Karpas-422 (cell line): ENCODE results near the gene ZFAND2B. TPM values are rescaled to one million over a fixed set of nuclear protein-coding genes. Genes with fewer than 3 reads are reported as not detected.

Experiments used
- DNase-seq: peaks from one replicate; pipeline ENCODE4 v3.0.0-alpha.2; 2015
- H2AFZ ChIP-seq: fragments of 200-600 bp; sonication (generic); 2 replicates; pipeline ENCODE4 v1.6.1; 2014; ENCODE audit warnings: antibody characterized with exemption, low read length, mixed read lengths
- H3K27ac ChIP-seq: fragments of 200-600 bp; sonication (generic); 2 replicates; pipeline ENCODE4 v1.5.1; 2014; ENCODE audit warnings: mild to moderate bottlenecking, low read length, moderate library complexity
- H3K27me3 ChIP-seq: fragments of 200-600 bp; sonication (generic); 2 replicates; pipeline ENCODE4 v1.6.1; 2014; ENCODE audit warnings: low read length, mixed read lengths
- H3K36me3 ChIP-seq: fragments of 200-600 bp; sonication (generic); 2 replicates; pipeline ENCODE4 v1.6.1; 2014; ENCODE audit warnings: low read length, mixed read lengths; ENCODE audit not compliant: insufficient read depth
- H3K4me1 ChIP-seq: fragments of 200-600 bp; sonication (generic); 2 replicates; pipeline ENCODE4 v1.6.1; 2014; ENCODE audit warnings: mild to moderate bottlenecking, low read length, mixed read lengths
- H3K4me2 ChIP-seq: fragments of 200-600 bp; sonication (generic); 2 replicates; pipeline ENCODE4 v1.6.1; 2014; ENCODE audit warnings: low read length, low read depth, mild to moderate bottlenecking; ENCODE audit not compliant: poor library complexity, severe bottlenecking
- H3K4me3 ChIP-seq: fragments of 200-600 bp; sonication (generic); 2 replicates; pipeline ENCODE4 v1.5.1; 2014; ENCODE audit warnings: mild to moderate bottlenecking, antibody characterized with exemption, low read length, mixed read lengths
- H3K79me2 ChIP-seq: fragments of 200-600 bp; sonication (generic); 2 replicates; pipeline ENCODE4 v1.6.1; 2014; ENCODE audit warnings: mild to moderate bottlenecking, low read length, mixed read lengths
- H3K9ac ChIP-seq: fragments of 200-600 bp; sonication (generic); 2 replicates; pipeline ENCODE4 v1.6.0; 2014; ENCODE audit warnings: low read length
- H3K9me2 ChIP-seq: fragments of 200-600 bp; sonication (generic), shearing (Covaris generic); replicated peaks from 2 replicates; pipeline ENCODE4 v1.6.0; 2014; ENCODE audit warnings: mild to moderate bottlenecking, low read length, moderate library complexity; ENCODE audit not compliant: insufficient read depth
- H3K9me3 ChIP-seq: fragments of 300-700, 200-600 bp; sonication (generic); 2 replicates; pipeline ENCODE4 v1.6.1; 2014; ENCODE audit warnings: low read length, mixed read lengths
- H4K20me1 ChIP-seq: fragments of 200-600 bp; sonication (generic); 2 replicates; pipeline ENCODE4 v1.6.1; 2014; ENCODE audit warnings: mild to moderate bottlenecking, antibody characterized with exemption, low read length, low read depth; ENCODE audit not compliant: insufficient read depth
- total RNA-seq: library from RNA; depleted of rRNA; stranded (reverse); fragments of >200 nt; shearing (Covaris generic); gene quantifications from 2 replicates; pipeline ENCODE4 v1.2.3, GENCODE V29; 2014; ENCODE audit warnings: low replicate concordance

The ZFAND2B gene
- total RNA-seq, 1 experiment from 2014 or later: 28.0 TPM

DNA sequence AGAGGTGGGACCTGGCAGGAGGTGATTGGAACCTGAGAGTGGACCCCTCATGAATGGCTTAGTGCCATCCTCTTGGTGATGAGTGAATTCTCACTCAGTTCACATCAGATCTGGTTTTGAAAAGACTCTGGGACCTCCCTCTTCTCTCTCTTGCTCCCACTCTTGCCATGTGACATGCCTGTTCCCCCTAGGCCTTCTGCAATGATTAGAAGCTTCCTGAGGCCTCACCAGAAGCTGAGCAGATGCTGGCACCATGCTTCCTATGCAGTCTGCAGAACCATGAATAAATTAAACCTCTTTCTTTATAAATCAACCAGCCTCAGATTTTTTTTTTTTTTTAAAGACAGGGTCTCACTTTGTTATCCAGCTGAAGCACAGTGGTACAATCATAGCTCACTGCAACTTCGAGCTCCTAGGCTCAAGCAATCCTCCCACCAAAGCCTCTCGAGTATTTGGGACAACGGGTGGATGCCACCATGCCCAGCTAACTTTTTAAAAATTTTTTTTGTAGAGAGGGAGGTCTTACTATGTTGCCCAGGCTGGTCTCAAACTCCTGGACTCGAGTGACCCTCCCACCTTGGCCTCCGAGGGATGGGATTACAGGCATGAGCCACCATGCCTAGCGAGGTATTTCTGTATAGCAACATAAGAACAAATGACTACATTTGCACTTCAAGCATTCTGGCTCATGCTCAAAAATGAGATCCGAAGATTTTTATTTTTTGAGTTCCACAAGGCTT, 2.0 kb upstream of the ZFAND2B start:
- H3K9ac ChIP-seq: no peak overlapping the region
- no peaks in the 10 kb centered on the region for H3K79me2 ChIP-seq
- peaks cover 16% of the 10 kb centered on the region for H3K4me1 ChIP-seq
- no peak overlapping the region for H2AFZ ChIP-seq
- H4K20me1 ChIP-seq: no peaks in the 10 kb centered on the region
- no peaks in the 10 kb centered on the region for H3K9me2 ChIP-seq
- H3K27me3 ChIP-seq: no peaks in the 10 kb centered on the region
- H3K4me2 ChIP-seq: no peak overlapping the region
- H3K27ac ChIP-seq: no peak overlapping the region
- DNase-seq: peak; percentile 44
- H3K4me3 ChIP-seq: no peak overlapping the region
- peaks cover 6% of the 10 kb centered on the region for H3K9me3 ChIP-seq
- peaks cover 9% of the 10 kb centered on the region for H3K36me3 ChIP-seq

DNA sequence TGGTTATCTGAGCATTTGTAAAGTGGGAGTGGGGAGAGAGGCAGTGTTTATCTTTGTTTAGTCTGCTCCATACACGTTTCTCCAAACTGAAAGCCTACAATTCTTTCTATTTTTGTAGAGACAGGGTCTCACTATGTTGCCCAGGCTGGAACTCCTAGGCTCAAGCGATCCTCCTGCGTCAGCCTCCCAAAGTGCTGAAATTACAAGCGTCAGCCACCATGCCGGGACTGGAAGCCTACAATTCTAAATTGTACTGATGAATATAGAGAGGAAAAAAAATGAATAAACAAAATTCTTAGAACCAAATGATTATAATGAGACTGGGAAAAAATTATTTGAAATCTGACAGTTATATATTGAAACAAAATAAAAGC, 1.4 kb upstream of the ZFAND2B start:
- no peaks in the 10 kb centered on the region for H3K27me3 ChIP-seq
- no peak overlapping the region for H3K27ac ChIP-seq
- no peak overlapping the region for H2AFZ ChIP-seq
- no peaks in the 10 kb centered on the region for H4K20me1 ChIP-seq
- no peaks in the 10 kb centered on the region for H3K9me2 ChIP-seq
- H3K4me2 ChIP-seq: no peak overlapping the region
- no peak overlapping the region for H3K4me3 ChIP-seq
- peaks cover 6% of the 10 kb centered on the region for H3K9me3 ChIP-seq
- peak; percentile 30 for DNase-seq
- peaks cover 9% of the 10 kb centered on the region for H3K36me3 ChIP-seq
- H3K4me1 ChIP-seq: peaks cover 16% of the 10 kb centered on the region
- H3K9ac ChIP-seq: no peak overlapping the region
- no peaks in the 10 kb centered on the region for H3K79me2 ChIP-seq

DNA sequence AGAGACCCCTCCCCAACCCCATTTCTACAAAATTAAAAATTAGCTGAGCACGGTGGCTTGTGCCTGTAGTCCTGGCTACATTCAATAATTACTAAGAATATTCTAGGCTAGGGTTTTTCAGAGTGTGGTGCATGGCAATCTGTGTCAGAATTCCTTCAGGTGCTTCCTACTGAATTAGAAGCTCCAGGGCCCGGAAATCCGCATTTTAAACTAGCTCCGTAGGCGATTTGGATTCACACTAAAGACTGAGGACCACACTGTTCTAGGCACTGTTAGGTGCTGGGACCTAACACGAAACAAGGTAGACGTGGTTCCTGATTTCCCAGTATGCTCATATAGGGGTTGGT, 628 bp upstream of the ZFAND2B start:
- Histone ChIP-seq H3K4me3 (peak overlapping the region; percentile 76), H3K4me2 (peak overlapping the region; percentile 85), H2AFZ (peak overlapping the region; percentile 80)

DNA sequence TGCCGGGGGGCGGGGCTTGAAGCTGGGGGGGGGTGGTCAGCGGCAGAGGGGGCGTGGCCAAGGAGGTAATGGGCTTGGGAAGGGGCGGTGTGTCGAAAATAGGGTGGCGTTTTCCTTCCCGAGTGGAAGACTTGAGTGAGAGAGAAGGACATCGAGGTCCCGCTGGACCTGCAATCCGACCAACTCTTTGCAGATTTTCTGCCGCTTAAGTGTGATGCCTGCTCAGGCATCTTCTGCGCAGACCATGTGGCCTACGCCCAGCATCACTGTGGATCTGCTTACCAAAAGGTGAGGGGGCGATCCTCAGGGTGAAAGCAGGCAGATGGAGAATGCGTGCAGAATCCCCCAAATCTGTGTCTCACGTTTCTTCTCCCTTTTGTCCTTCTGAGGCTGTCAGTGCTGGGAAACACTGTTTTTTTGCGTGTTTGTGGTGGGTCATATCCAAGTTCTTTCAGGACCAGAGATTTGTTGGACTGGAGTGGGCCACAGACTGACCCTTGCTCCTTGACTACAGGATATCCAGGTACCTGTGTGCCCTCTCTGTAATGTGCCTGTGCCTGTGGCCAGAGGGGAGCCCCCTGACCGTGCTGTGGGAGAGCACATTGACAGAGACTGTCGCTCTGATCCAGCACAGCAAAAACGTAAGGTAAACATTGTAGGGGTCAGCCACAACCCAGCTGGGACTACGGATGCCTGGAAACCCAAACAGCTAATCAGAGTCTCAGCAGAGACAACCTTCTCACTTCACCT, 727 bp downstream of the ZFAND2B start:
- Histone ChIP-seq H3K9ac (peak overlapping the region; percentile 86), H3K9me3 (peaks cover 6% of the 10 kb centered on the region), H3K36me3 (peaks cover 9% of the 10 kb centered on the region), H3K79me2 (no peaks in the 10 kb centered on the region), H3K4me2 (peak overlapping the region; percentile 85), H4K20me1 (no peaks in the 10 kb centered on the region), H3K27me3 (no peaks in the 10 kb centered on the region), H3K9me2 (no peaks in the 10 kb centered on the region), H3K4me1 (peaks cover 16% of the 10 kb centered on the region), H2AFZ (no peak overlapping the region), H3K4me3 (peak overlapping the region; percentile 76), H3K27ac (peak overlapping the region; percentile 68; the same call in 1 of the 2 replicates)
- peak; percentile 41 for DNase-seq

More for the DNA sequence above, 628 bp upstream of the ZFAND2B start:
- peaks cover 6% of the 10 kb centered on the region for H3K9me3 ChIP-seq
- no peaks in the 10 kb centered on the region for H4K20me1 ChIP-seq
- DNase-seq: no peak
- no peaks in the 10 kb centered on the region for H3K9me2 ChIP-seq
- peaks cover 16% of the 10 kb centered on the region for H3K4me1 ChIP-seq
- peaks cover 9% of the 10 kb centered on the region for H3K36me3 ChIP-seq
- H3K27ac ChIP-seq: peak overlapping the region; percentile 68
- no peaks in the 10 kb centered on the region for H3K79me2 ChIP-seq
- H3K27me3 ChIP-seq: no peaks in the 10 kb centered on the region
- peak overlapping the region; percentile 86 for H3K9ac ChIP-seq

DNA sequence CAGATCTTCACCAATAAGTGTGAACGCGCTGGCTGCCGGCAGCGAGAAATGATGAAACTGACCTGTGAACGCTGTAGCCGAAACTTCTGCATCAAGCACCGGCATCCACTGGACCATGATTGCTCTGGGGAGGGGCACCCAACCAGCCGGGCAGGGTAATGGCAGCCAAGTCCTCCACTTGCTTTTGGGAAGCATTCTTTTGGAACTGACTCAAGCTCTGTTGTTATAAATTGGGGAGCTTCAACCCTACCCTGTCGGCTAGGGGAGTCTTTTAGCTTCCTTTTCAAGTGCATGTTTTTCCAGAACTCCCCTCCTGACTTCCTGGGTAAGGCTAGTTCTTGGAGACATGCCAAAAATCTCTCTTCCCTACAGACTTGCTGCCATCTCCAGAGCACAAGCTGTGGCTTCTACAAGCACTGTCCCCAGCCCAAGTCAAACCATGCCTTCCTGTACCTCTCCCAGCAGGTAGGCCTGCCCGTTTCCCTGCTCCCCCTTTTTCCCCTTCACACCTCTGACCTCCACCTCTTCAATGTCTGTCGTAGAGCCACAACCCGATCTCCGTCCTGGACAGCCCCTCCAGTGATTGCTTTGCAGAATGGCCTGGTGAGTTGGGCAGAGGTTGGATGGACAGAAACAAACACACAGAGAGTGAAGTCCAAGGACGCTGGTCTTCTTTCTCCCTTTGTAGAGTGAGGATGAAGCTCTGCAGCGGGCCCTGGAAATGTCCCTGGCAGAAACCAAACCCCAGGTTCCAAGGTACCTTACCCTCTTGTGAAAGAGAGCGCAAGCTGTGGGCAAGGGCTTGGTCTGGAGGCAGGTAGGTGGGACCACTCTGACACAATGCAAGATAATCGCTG, 1.5 kb downstream of the ZFAND2B start:
- Histone ChIP-seq H4K20me1 (no peaks in the 10 kb centered on the region), H3K79me2 (no peaks in the 10 kb centered on the region), H3K4me2 (peak overlapping the region; percentile 85), H3K27me3 (no peaks in the 10 kb centered on the region), H3K9ac (peak overlapping the region; percentile 86), H3K9me2 (no peaks in the 10 kb centered on the region), H3K36me3 (peaks cover 13% of the 10 kb centered on the region), H2AFZ (no peak overlapping the region), H3K9me3 (peaks cover 6% of the 10 kb centered on the region), H3K4me1 (peaks cover 16% of the 10 kb centered on the region), H3K4me3 (peak overlapping the region; percentile 76; the same call in 1 of the 2 replicates), H3K27ac (no peak overlapping the region)
- DNase-seq: peak; percentile 37

DNA sequence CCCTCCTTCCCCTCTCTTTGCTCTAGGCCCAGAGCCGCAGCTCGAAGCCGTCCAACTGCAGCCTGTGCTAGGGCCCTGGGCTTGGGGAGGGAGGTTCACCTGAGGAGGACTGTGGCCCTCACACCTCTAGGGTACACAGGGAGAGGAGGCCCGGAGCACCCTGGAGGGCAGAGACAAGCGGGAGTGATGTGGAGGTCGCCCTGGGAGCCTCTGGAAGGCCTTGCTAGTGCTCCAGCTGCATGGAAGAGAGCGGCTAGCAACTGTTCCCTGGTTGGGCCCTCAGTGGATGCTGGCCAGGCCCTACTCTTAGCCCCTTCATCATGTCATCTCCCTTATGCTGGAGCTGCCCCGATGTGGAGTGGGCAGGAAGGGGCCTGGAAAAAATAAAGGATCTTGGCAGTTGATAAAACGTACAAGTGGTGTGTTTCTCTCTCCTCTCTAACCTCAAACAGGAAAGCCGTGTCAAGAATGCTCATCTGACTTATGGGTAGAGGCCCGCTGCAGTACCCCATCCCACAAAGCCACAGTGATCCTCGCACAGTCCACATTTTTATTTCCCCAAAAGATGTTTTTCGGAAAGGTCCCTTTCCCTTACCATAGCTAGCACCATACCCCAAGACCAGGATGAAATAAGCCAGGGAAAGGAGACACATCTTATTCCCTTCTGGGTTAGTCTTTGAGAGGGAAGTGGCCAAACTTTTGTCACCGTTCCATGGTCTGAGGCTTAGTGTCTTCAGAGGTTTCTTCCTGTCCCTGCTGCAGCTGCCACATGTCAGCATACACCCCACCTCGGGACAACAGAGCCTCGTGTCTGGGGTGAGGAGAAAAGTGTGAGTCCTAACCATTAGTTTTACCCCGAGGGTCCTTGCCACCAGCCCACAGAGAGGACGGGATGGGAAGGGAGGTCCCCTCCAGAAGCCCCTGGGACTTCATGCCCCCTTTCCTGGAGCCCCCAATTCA, 2.9 kb downstream of the ZFAND2B start:
- H3K9ac ChIP-seq: no peak overlapping the region
- H4K20me1 ChIP-seq: no peaks in the 10 kb centered on the region
- no peaks in the 10 kb centered on the region for H3K9me2 ChIP-seq
- H3K27me3 ChIP-seq: no peaks in the 10 kb centered on the region
- peak; percentile 34 for DNase-seq
- H2AFZ ChIP-seq: no peak overlapping the region
- no peak overlapping the region for H3K4me2 ChIP-seq
- H3K4me3 ChIP-seq: no peak overlapping the region
- peaks cover 16% of the 10 kb centered on the region for H3K4me1 ChIP-seq
- peaks cover 23% of the 10 kb centered on the region for H3K36me3 ChIP-seq
- H3K9me3 ChIP-seq: peaks cover 4% of the 10 kb centered on the region
- no peak overlapping the region for H3K27ac ChIP-seq
- no peaks in the 10 kb centered on the region for H3K79me2 ChIP-seq

DNA sequence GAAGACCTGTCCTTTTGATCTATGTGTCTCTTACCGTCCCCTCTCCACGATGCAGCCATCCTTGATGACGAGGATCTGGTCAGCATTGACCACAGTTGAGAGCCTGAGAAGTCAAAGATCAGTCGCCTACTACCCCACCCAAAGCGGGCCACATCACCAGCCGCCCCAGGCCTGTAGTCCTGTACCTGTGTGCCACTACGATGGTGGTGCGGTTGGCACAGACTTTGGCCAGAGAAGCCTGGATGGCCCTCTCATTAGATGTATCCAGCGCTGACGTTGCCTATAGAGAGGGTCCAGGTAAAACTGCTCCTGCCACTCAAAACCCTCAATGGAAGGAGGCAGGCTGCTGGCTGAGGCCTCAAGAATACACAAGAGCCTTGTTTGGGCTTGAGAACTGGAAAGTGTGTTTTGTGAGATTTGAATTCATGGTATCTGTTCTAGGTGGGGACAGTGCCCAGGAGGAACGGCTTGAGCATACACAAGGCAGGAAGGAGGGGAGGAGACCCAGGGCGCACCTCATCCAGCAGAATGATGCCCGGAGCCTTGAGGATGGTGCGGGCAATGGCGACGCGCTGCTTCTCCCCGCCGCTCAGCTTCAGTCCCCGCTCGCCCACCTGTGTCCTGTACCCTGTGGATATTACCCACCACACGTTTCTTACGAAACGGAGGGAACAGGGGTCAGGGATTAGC, 3.8 kb downstream of the ZFAND2B start:
- Histone ChIP-seq H3K27ac (no peak overlapping the region), H3K4me2 (no peak overlapping the region), H3K4me1 (peaks cover 16% of the 10 kb centered on the region), H3K79me2 (0 out of 2 replicates have a peak, but pooled peaks cover 2% of the 10 kb centered on the region), H2AFZ (no peak overlapping the region), H3K27me3 (no peaks in the 10 kb centered on the region), H3K36me3 (peaks cover 31% of the 10 kb centered on the region), H4K20me1 (no peaks in the 10 kb centered on the region), H3K9me2 (no peaks in the 10 kb centered on the region), H3K9me3 (no peaks in the 10 kb centered on the region), H3K9ac (no peak overlapping the region), H3K4me3 (no peak overlapping the region)
- peak; percentile 10 for DNase-seq
